Endodermal cell (in vitro differentiated cells): Measurements from ENCODE around the gene SBK2. TPM values are rescaled to one million over a fixed set of nuclear protein-coding genes. Genes with fewer than 3 reads are reported as not detected.
"Not testable (repeated sequence)": the region's sequence is repeated elsewhere in the genome, so short reads cannot be mapped to it uniquely, and the experiment has no call there.

Source experiments
- DNase-seq: peaks from one replicate; pipeline ENCODE4 v3.0.0-alpha.2; 2017
- H3K27ac ChIP-seq: 2 replicates; pipeline ENCODE4 v1.5.1; 2013; ENCODE audit warnings: mild to moderate bottlenecking, low read depth, low read length, moderate library complexity
- H3K27me3 ChIP-seq: 2 replicates; pipeline ENCODE4 v1.6.1; 2013; ENCODE audit warnings: mild to moderate bottlenecking, low read length, moderate library complexity; ENCODE audit not compliant: insufficient read depth, control insufficient read depth, poor library complexity, severe bottlenecking
- H3K36me3 ChIP-seq: 2 replicates; pipeline ENCODE4 v1.7.0; 2013; ENCODE audit warnings: mild to moderate bottlenecking, low read length, moderate library complexity; ENCODE audit not compliant: control insufficient read depth, insufficient read depth
- H3K4me1 ChIP-seq: one replicate; pipeline ENCODE4 v1.7.0; 2013; ENCODE audit warnings: low read length; ENCODE audit not compliant: control insufficient read depth, insufficient read depth
- H3K4me3 ChIP-seq: 2 replicates; pipeline ENCODE4 v1.5.1; 2013; ENCODE audit warnings: mild to moderate bottlenecking, low read length, moderate library complexity
- H3K9ac ChIP-seq: 2 replicates; pipeline ENCODE4 v1.6.1; 2013; ENCODE audit warnings: mild to moderate bottlenecking, low read length, moderate library complexity; ENCODE audit not compliant: poor library complexity, severe bottlenecking; ENCODE audit errors: extremely low read depth
- H3K9me3 ChIP-seq: 2 replicates; pipeline ENCODE4 v1.6.1; 2013; ENCODE audit warnings: mild to moderate bottlenecking, low read length, moderate library complexity; ENCODE audit not compliant: control insufficient read depth
- H3K27ac Mint-ChIP-seq: 2 replicates; pipeline ENCODE4 v1.8.0; 2020; ENCODE audit warnings: mixed read lengths
- H3K27me3 Mint-ChIP-seq: 2 replicates; pipeline ENCODE4 v1.8.0; 2021; ENCODE audit warnings: mild to moderate bottlenecking, mixed read lengths; ENCODE audit not compliant: insufficient read depth
- H3K36me3 Mint-ChIP-seq: 2 replicates; pipeline ENCODE4 v1.8.0; 2020; ENCODE audit warnings: low read depth, mixed read lengths
- H3K4me1 Mint-ChIP-seq: 2 replicates; pipeline ENCODE4 v1.8.0; 2020; ENCODE audit warnings: mixed read lengths
- H3K4me3 Mint-ChIP-seq: 2 replicates; pipeline ENCODE4 v1.8.0; 2020; ENCODE audit warnings: mild to moderate bottlenecking, moderate library complexity, mixed read lengths
- H3K9me3 Mint-ChIP-seq: 2 replicates; pipeline ENCODE4 v1.8.0; 2020; ENCODE audit warnings: mild to moderate bottlenecking, mixed read lengths
- CTCF ChIP-seq: fragments of 200-600 bp; sonication (generic); conservative IDR thresholded peaks from 2 replicates; pipeline ENCODE4 v1.5.0; 2021; ENCODE audit warnings: antibody characterized with exemption, mild to moderate bottlenecking
- WGBS, 2 experiments: methylation state at CpG; one replicate each; pipeline versions ENCODE4 v1.1.5 to v1.1.7; 2013; ENCODE audit warnings: missing lambda C conversion rate in 2 of 2, mixed read lengths in 1 of 2; ENCODE audit not compliant: insufficient coverage in 1 of 2, insufficient read length in 1 of 2; 5-methylcytosine and 5-hydroxymethylcytosine counted together
- total RNA-seq, 2 donors: library from RNA; stranded (reverse); fragmentation: NEBNext Ultra II Directional in 1 of 2; extraction: Animal tissue kit (Norgen Biotek cat#: 25700) in 1 of 2; gene quantifications; 2 replicates in 1 of 2; 3 replicates in 1 of 2; pipeline ENCODE4 v1.2.1, GENCODE V29; 2021

Gene SBK2
- total RNA-seq, 2 donors from 2014 or later = 3.3 to 6.6 TPM

DNA sequence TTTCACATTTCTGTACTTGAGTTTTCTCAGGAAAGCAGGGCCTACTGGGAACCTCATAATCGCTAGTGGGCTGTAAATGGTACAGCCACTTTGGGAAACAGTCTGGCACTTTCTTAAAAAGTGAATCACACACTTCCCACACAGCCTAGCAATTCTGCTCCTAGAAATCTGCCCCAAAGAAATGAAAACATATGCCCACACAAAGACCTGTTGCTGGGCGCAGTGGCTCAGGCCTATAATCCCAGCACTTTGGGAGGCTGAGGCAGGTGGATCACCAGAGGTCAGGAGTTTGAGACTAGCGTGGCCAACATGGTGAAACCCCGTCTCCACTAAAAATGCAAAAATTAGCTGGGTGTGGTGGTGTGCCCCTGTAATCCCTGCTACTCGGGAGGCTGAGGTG is 32.5 kb upstream of the SBK2 start:
- not testable (repeated sequence) for H3K36me3 Mint-ChIP-seq, H3K9me3 ChIP-seq, H3K4me1 Mint-ChIP-seq, DNase-seq, H3K27ac ChIP-seq, H3K9ac ChIP-seq, H3K27ac Mint-ChIP-seq, H3K27me3 ChIP-seq, H3K4me1 ChIP-seq, H3K36me3 ChIP-seq, H3K9me3 Mint-ChIP-seq, H3K4me3 Mint-ChIP-seq, H3K27me3 Mint-ChIP-seq, H3K4me3 ChIP-seq
- 95 to 100% methylated on average over 4 to 5 of the region's 5 CpGs for WGBS, 2 experiments

GRCh38 chr19:55567708-55568328 is 30.9 kb upstream of the SBK2 start:
- Histone ChIP-seq H3K9me3 (no peaks in the 10 kb centered on the region), H3K27me3 (peaks cover 6% of the 10 kb centered on the region), H3K36me3 (no peaks in the 10 kb centered on the region), H3K4me1 (no peaks in the 10 kb centered on the region), H3K4me3 (no peak overlapping the region), H3K27ac (no peak overlapping the region), H3K9ac (no peak overlapping the region)
- Mint-ChIP-seq H3K27ac (no peak overlapping the region), H3K27me3 (peaks cover 10% of the 10 kb centered on the region), H3K4me3 (no peak overlapping the region), H3K36me3 (no peaks in the 10 kb centered on the region), H3K4me1 (no peaks in the 10 kb centered on the region), H3K9me3 (peaks cover 9% of the 10 kb centered on the region)
- TF ChIP-seq CTCF = no peak
- DNase-seq = no peak

GRCh38 chr19:55566823-55567222 is 29.9 kb upstream of the SBK2 start:
- Histone ChIP-seq H3K36me3 (no peaks in the 10 kb centered on the region), H3K4me3 (no peak overlapping the region), H3K4me1 (no peaks in the 10 kb centered on the region), H3K27ac (no peak overlapping the region), H3K9ac (no peak overlapping the region), H3K9me3 (no peaks in the 10 kb centered on the region), H3K27me3 (peaks cover 6% of the 10 kb centered on the region)
- H3K4me1 Mint-ChIP-seq = no peaks in the 10 kb centered on the region
- H3K27me3 Mint-ChIP-seq = peaks cover 10% of the 10 kb centered on the region
- no peaks in the 10 kb centered on the region for H3K36me3 Mint-ChIP-seq
- no peak overlapping the region for H3K27ac Mint-ChIP-seq
- 64 to 76% methylated on average over 5 to 9 of the region's 9 CpGs for WGBS, 2 experiments
- no peak overlapping the region for H3K4me3 Mint-ChIP-seq
- TF ChIP-seq CTCF = no peak
- no peak for DNase-seq
- H3K9me3 Mint-ChIP-seq = peaks cover 9% of the 10 kb centered on the region

DNA sequence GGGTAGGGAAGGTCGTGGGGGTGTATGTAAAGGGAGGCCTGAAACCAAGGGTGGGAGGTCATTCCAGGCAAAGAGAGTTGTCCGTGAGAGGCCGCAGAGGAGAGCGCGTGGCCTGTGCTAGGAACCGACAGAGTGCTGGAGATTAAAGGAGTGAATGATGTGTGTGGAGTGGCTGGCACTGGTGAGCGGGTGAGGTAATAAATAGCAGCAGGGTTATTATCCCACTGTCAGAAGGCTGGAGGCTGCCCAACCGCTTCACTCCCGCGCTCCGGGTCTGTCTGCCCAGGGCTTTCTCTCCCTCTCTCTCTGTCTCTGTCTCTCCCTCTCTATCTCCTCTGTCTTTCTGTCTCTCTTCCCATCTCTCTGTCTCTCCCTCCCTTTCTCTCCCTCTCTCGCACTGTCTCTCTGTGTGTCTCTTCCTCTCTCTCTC is 26.3 kb upstream of the SBK2 start:
- Mint-ChIP-seq H3K4me3 (no peak overlapping the region), H3K27ac (no peak overlapping the region), H3K36me3 (no peaks in the 10 kb centered on the region), H3K27me3 (peaks cover 22% of the 10 kb centered on the region), H3K4me1 (no peaks in the 10 kb centered on the region), H3K9me3 (peaks cover 3% of the 10 kb centered on the region)
- no peak for DNase-seq
- 82 to 84% methylated on average over 9 to 12 of the region's 12 CpGs for WGBS, 2 experiments
- Histone ChIP-seq H3K27me3 (peaks cover 6% of the 10 kb centered on the region), H3K9me3 (no peaks in the 10 kb centered on the region), H3K36me3 (no peaks in the 10 kb centered on the region), H3K4me1 (no peaks in the 10 kb centered on the region), H3K4me3 (no peak overlapping the region), H3K27ac (no peak overlapping the region), H3K9ac (no peak overlapping the region)
- TF ChIP-seq CTCF = no peak
